Fibroblast of mammary gland (primary cell): ENCODE results near the gene PZP.
"Not testable (repeated sequence)": the region's sequence is repeated elsewhere in the genome, so short reads cannot be mapped to it uniquely, and the experiment has no call there.

ENCODE experiments used
- DNase-seq: peaks from one replicate; pipeline ENCODE4 v3.0.0-alpha.2; 2010; ENCODE audit warnings: low read depth
- H3K4me3 ChIP-seq: 2 replicates; pipeline ENCODE4 v1.5.1; 2011; ENCODE audit warnings: low read depth, mild to moderate bottlenecking, low read length, moderate library complexity; ENCODE audit not compliant: control insufficient read depth
- CTCF ChIP-seq: conservative IDR thresholded peaks from 2 replicates; pipeline ENCODE4 v1.5.1; 2011; ENCODE audit warnings: low read depth, low read length, inconsistent platforms; ENCODE audit not compliant: control insufficient read depth, insufficient read depth

Gene PZP

GRCh38 chr12:9204380-9204779, 3.8 kb downstream of the PZP start:
- no peak for DNase-seq
- no peak overlapping the region for H3K4me3 ChIP-seq
- TF ChIP-seq CTCF, result no peak

- no peak for TF ChIP-seq CTCF
- DNase-seq, result no peak
- H3K4me3 ChIP-seq, result no peak overlapping the region
These were observed 10.2 kb downstream of the PZP start for GRCh38 chr12:9198012-9198411.

GRCh38 chr12:9184276-9184675, 23.9 kb downstream of the PZP start:
- no peak for TF ChIP-seq CTCF
- no peak overlapping the region for H3K4me3 ChIP-seq
- DNase-seq, result no peak

GRCh38 chr12:9180810-9181209, 27.4 kb downstream of the PZP start:
- no peak for TF ChIP-seq CTCF
- no peak for DNase-seq
- H3K4me3 ChIP-seq, result no peak overlapping the region

GRCh38 chr12:9179781-9180180, 28.4 kb downstream of the PZP start:
- no peak for DNase-seq
- no peak for TF ChIP-seq CTCF
- no peak overlapping the region for H3K4me3 ChIP-seq

GRCh38 chr12:9169979-9170634, 38.1 kb downstream of the PZP start:
- no peak for TF ChIP-seq CTCF
- no peak overlapping the region for H3K4me3 ChIP-seq
- no peak for DNase-seq

- DNase-seq, H3K4me3 ChIP-seq: not testable (repeated sequence)
These were observed 40.9 kb downstream of the PZP start for GRCh38 chr12:9167345-9167744.

GRCh38 chr12:9163392-9163791, 44.8 kb downstream of the PZP start:
- no peak for DNase-seq
- H3K4me3 ChIP-seq, result no peak overlapping the region
- no peak for TF ChIP-seq CTCF
